HUES6 (cell line): ENCODE measurements around the gene KIF6.

ENCODE experiments used
- H3K27ac ChIP-seq: 2 replicates; pipeline ENCODE4 v1.7.0; 2013; ENCODE audit warnings: low read depth, mild to moderate bottlenecking, low read length, inconsistent platforms
- H3K27me3 ChIP-seq: 2 replicates; pipeline ENCODE4 v1.6.1; 2013; ENCODE audit warnings: low read length; ENCODE audit not compliant: control insufficient read depth, insufficient read depth
- H3K36me3 ChIP-seq: 2 replicates; pipeline ENCODE4 v1.6.1; 2013; ENCODE audit warnings: low read length; ENCODE audit not compliant: control insufficient read depth, insufficient read depth
- H3K4me1 ChIP-seq: 2 replicates; pipeline ENCODE4 v1.6.1; 2013; ENCODE audit warnings: low read length; ENCODE audit not compliant: control insufficient read depth, insufficient read depth
- H3K4me3 ChIP-seq: 2 replicates; pipeline ENCODE4 v1.5.1; 2013; ENCODE audit warnings: low read depth, low read length
- H3K9ac ChIP-seq: one replicate; pipeline ENCODE4 v1.6.1; 2013; ENCODE audit warnings: mild to moderate bottlenecking, low read length
- H3K9me3 ChIP-seq: 2 replicates; pipeline ENCODE4 v1.6.1; 2013; ENCODE audit warnings: low read depth, low read length; ENCODE audit not compliant: control insufficient read depth, insufficient read depth

KIF6 gene

GRCh38 chr6:39565956-39566355 lies 159.3 kb downstream of the KIF6 start:
- H3K4me3 ChIP-seq, result no peak overlapping the region
- no peaks in the 10 kb centered on the region for H3K36me3 ChIP-seq
- no peaks in the 10 kb centered on the region for H3K4me1 ChIP-seq
- H3K9ac ChIP-seq, result no peak overlapping the region
- no peaks in the 10 kb centered on the region for H3K27me3 ChIP-seq
- no peaks in the 10 kb centered on the region for H3K9me3 ChIP-seq
- no peak overlapping the region for H3K27ac ChIP-seq

DNA sequence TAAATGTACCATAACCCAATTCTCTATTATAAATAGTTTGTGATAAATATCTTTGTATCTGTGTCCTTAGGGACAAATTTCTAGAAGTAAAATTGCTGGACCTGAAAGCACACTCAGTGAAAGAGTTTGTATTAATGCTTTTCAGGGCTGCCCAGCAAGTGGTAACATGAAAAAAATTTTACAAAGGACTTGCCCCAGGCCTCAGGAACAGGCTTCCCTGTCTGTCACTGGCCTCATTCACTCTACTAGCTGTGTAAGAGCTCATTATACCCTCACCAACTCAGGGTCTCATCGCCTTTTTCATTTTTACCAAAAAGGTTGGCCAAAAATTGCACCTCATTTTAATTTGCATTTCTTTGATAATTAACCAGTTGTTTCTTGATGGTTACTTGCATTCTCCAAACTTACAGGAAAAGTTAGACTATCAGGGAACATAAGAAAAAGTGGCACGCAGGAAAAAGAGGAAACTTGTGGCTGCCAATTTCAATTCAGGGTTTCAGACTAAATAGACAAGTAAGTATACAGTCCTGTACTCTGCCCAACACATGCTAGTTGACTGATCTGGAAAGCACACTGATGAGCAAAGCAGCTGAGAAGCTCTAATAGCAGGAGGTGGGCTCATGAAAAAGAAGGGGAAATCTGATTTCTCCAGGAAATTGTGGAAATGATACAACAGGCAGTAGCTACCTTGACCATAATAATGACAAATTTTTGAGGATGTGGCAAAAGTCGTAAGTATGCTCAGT lies 161.5 kb downstream of the KIF6 start:
- Histone ChIP-seq H3K27ac (no peak overlapping the region), H3K27me3 (no peaks in the 10 kb centered on the region), H3K4me3 (no peak overlapping the region), H3K9ac (no peak overlapping the region), H3K4me1 (no peaks in the 10 kb centered on the region), H3K9me3 (no peaks in the 10 kb centered on the region), H3K36me3 (no peaks in the 10 kb centered on the region)

DNA sequence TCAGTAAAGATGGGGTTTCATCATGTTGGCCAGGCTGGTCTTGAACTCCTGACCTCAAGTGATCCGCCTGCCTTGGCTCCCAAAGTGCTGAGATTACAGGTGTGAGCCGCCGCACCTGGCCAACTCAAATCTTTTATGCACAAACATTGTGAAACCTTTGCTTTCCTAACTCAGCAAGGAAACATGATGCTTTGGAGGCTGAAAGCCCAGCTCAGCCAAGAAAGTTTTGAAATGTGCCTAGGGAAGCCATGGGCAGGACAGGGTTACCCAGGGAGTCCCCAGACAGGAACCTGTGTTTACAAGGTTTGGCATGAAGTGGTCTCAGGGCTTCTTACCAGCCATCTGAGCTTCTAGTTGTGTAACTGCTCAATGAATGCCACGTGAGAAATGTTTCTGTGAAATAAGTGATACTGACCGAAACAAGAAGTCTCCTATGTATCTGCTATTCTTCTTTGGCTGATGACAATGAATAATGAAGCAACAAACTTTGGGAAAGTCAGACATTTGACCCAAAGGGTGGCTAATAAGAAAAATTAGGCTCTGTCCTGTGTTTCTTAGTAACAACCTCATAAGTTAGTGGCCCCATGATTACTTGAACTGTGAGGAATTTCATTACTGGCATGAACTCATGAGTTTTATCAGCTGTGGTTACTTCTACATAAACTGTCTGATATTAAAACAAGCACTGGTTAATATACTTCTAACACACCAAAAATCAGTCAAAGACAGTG lies 163.5 kb downstream of the KIF6 start:
- Histone ChIP-seq H3K36me3 (no peaks in the 10 kb centered on the region), H3K4me3 (no peak overlapping the region), H3K9ac (no peak overlapping the region), H3K9me3 (no peaks in the 10 kb centered on the region), H3K4me1 (no peaks in the 10 kb centered on the region), H3K27me3 (no peaks in the 10 kb centered on the region), H3K27ac (no peak overlapping the region)

DNA sequence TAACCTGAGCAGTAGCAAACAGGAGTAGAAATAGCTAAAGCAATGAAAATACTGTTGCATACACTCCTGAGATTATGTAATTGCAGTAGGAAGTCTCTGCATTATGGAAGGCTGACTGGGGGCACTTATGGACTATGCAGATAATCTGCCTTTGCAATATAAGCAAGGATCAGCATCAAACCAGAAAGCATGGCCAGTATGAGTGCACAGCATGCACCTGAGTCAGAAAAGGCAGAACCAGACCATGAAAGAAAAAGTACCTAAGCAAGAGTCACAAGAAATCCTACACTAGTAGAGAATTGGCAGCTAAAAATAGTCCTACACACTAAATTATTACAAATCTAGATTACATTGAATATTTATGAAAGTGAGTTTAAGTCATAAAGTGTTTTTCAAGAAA lies 164.3 kb downstream of the KIF6 start:
- H3K4me1 ChIP-seq, result no peaks in the 10 kb centered on the region
- no peak overlapping the region for H3K4me3 ChIP-seq
- H3K36me3 ChIP-seq, result no peaks in the 10 kb centered on the region
- H3K27me3 ChIP-seq, result no peaks in the 10 kb centered on the region
- H3K9ac ChIP-seq, result no peak overlapping the region
- no peak overlapping the region for H3K27ac ChIP-seq
- no peaks in the 10 kb centered on the region for H3K9me3 ChIP-seq

- Histone ChIP-seq H3K9me3 (no peaks in the 10 kb centered on the region), H3K4me3 (no peak overlapping the region), H3K4me1 (peaks cover 12% of the 10 kb centered on the region; the same call in 1 of the 2 replicates), H3K36me3 (no peaks in the 10 kb centered on the region), H3K27me3 (no peaks in the 10 kb centered on the region), H3K9ac (no peak overlapping the region), H3K27ac (no peak overlapping the region)
Measured at GRCh38 chr6:39558591-39559190, 166.5 kb downstream of the KIF6 start.

GRCh38 chr6:39558079-39558478 lies 167.1 kb downstream of the KIF6 start:
- Histone ChIP-seq H3K9me3 (no peaks in the 10 kb centered on the region), H3K36me3 (no peaks in the 10 kb centered on the region), H3K4me1 (peaks cover 17% of the 10 kb centered on the region), H3K27ac (no peak overlapping the region), H3K4me3 (no peak overlapping the region), H3K27me3 (no peaks in the 10 kb centered on the region), H3K9ac (no peak overlapping the region)

DNA sequence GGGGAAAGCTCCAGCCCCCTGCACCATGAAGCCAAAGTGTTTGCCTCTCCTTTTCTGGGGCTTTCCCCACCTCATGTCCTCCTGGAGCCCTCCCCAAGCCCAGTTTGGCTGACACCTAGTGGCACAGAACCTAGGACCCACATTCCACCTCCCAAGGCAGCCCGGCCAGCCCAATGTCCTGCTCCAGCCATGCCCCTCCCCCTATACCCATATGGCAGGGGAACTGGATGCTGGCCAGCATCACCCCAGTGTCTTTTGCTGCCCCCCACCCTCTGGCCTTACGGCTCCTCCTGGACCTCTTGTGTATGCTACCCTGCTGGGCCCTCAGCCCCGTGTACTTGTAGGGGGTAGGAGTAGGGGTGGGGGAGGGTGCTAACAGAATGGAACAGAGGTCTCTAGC lies 170.1 kb downstream of the KIF6 start:
- no peaks in the 10 kb centered on the region for H3K9me3 ChIP-seq
- no peak overlapping the region for H3K27ac ChIP-seq
- peaks cover 22% of the 10 kb centered on the region for H3K4me1 ChIP-seq
- no peaks in the 10 kb centered on the region for H3K36me3 ChIP-seq
- H3K9ac ChIP-seq, result no peak overlapping the region
- H3K27me3 ChIP-seq, result no peaks in the 10 kb centered on the region
- no peak overlapping the region for H3K4me3 ChIP-seq

DNA sequence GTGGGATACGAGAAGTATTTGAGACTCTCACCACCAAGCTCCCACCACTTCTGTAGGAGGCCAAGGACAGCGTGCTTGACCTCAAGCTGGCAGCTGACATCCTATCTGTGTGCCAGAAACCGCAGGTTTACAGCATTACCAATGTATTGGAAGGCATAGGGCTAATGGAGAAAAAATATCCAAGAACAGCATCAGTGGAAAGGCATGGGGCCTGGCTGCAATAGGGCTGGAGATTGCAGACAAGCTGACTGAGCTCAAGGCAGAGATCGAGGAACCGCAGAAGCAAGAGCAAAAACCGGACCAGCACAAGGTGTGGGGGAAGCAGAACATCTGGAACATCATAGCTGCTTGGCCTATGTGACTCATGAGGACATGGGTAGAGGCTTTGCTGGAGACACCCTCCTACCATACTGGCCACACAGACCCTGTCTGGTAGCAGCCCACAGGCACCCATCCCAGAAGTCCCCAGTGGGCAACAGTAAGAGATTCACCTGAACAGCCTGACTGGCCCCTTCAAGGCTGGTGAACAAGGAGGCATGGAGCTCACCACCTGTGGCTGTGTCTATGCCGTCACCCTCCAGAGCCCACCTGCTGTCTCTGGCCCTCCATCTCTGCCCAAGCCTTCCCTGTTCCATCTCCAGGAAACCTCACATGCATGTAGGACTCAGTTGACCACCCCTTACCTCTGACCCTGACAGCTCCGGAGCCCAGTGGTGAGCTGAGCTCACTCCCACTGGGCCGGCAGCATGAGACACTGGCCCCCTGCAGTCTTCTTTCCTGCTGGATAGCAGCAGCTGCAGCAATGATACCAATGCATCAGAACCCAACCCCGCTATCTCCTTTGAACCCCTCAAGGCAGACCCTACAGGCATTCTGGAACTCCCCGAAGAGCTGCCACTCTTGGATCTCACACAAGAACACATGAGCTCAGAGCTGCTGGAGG lies 171.1 kb downstream of the KIF6 start:
- Histone ChIP-seq H3K27ac (no peak overlapping the region), H3K36me3 (no peaks in the 10 kb centered on the region), H3K27me3 (no peaks in the 10 kb centered on the region), H3K4me3 (no peak overlapping the region), H3K4me1 (peaks cover 22% of the 10 kb centered on the region), H3K9ac (no peak overlapping the region), H3K9me3 (no peaks in the 10 kb centered on the region)

GRCh38 chr6:39553029-39553428 lies 172.2 kb downstream of the KIF6 start:
- H3K9ac ChIP-seq, result no peak overlapping the region
- H3K36me3 ChIP-seq, result no peaks in the 10 kb centered on the region
- H3K9me3 ChIP-seq, result no peaks in the 10 kb centered on the region
- H3K27ac ChIP-seq, result no peak overlapping the region
- no peaks in the 10 kb centered on the region for H3K27me3 ChIP-seq
- no peak overlapping the region for H3K4me3 ChIP-seq
- H3K4me1 ChIP-seq, result peaks cover 22% of the 10 kb centered on the region

DNA sequence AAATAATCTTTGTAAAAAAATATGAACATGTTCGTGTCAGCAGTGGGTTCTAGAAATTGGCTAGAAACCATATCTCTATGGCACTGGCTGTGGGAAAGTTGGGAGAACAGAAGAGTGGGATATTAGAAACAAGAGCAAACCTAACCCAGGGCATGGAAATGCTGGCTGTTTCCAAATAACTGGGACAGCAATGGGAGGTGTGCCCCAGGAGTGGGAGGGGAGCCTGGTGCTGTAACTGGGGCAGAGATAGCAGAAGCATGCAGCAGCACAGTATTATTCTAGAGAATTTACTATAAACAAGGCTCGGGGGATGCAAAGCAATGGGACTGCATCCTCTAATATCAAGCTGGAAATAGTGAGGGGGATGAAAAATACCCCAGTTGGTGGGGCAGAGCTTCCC lies 175.0 kb downstream of the KIF6 start:
- Histone ChIP-seq H3K4me1 (peaks cover 20% of the 10 kb centered on the region), H3K9me3 (no peaks in the 10 kb centered on the region), H3K36me3 (no peaks in the 10 kb centered on the region), H3K27ac (no peak overlapping the region), H3K27me3 (no peaks in the 10 kb centered on the region), H3K4me3 (no peak overlapping the region), H3K9ac (no peak overlapping the region)
